ENCODE data around the gene EID2B. TPM values are rescaled to one million over a fixed set of nuclear protein-coding genes. Genes with fewer than 3 reads are reported as not detected.

EID2B gene
- total RNA-seq, 8 experiments from 2014 or later = 6.2 to 14.2 (median 10.4) TPM

GRCh38 chr19:39524495-39524894, 8.2 kb downstream of the EID2B start:
- no peak for ATAC-seq (replicated peaks in 6 of 8)
- Histone ChIP-seq H3K27ac (no peak overlapping the region), H3K4me3 (no peak overlapping the region), H3K4me1 (replicated peaks in 1 of 2) (peaks cover 9 to 11% of the 10 kb centered on the region in 2 donors)
- in situ Hi-C loops (cut with MboI; ENCODE audit: low pct_unique_long_range_greater_than_20kb in 2 of 9, low sequenced_read_pairs in 9 of 9, unreplicated experiment in 9 of 9) = no loop called here
- 73 to 100% (median 95%) methylated on average over 1 to 5 of the region's 8 CpGs; no CpG with 5 or more reads in 4 of the 10 experiments for WGBS, 10 experiments

- in situ Hi-C loops (cut with MboI; ENCODE audit: low pct_unique_long_range_greater_than_20kb in 2 of 9, low sequenced_read_pairs in 9 of 9, unreplicated experiment in 9 of 9) = no loop called here
- 40 to 100% (median 90%) methylated on average over 1 to 6 of the region's 8 CpGs for WGBS, 10 experiments
- peaks cover 14 to 22% of the 10 kb centered on the region in 2 donors for H3K4me1 ChIP-seq (replicated peaks in 1 of 2)
- ATAC-seq (replicated peaks in 6 of 8) = no peak
- peak overlapping the region; percentile 68 to 72 for H3K27ac ChIP-seq
- H3K4me3 ChIP-seq = no peak overlapping the region
Measured at GRCh38 chr19:39520541-39521484, 11.8 kb downstream of the EID2B start.

GRCh38 chr19:39518975-39519374, 13.7 kb downstream of the EID2B start:
- WGBS, 10 experiments = 0 to 60% (median 50%) methylated on average over 1 to 2 of the region's 9 CpGs; no CpG with 5 or more reads in 7 of the 10 experiments

GRCh38 chr19:39518458-39518857, 14.2 kb downstream of the EID2B start:
- no peak overlapping the region for H3K27ac ChIP-seq
- WGBS, 10 experiments = 58 to 74% (median 60%) methylated on average over 1 to 3 of the region's 5 CpGs; no CpG with 5 or more reads in 7 of the 10 experiments
- no peak overlapping the region for H3K4me3 ChIP-seq
- ATAC-seq (replicated peaks in 6 of 8) = no peak
- in situ Hi-C loops (cut with MboI; ENCODE audit: low pct_unique_long_range_greater_than_20kb in 2 of 9, low sequenced_read_pairs in 9 of 9, unreplicated experiment in 9 of 9) = no loop called here
- peaks cover 14 to 25% of the 10 kb centered on the region in 2 donors for H3K4me1 ChIP-seq (replicated peaks in 1 of 2)

More at GRCh38 chr19:39518975-39519374, 13.7 kb downstream of the EID2B start:
- Histone ChIP-seq H3K4me1 (replicated peaks in 1 of 2) (peaks cover 14 to 25% of the 10 kb centered on the region in 2 donors), H3K27ac (no peak overlapping the region), H3K4me3 (no peak overlapping the region)
- in situ Hi-C loops (cut with MboI; ENCODE audit: low pct_unique_long_range_greater_than_20kb in 2 of 9, low sequenced_read_pairs in 9 of 9, unreplicated experiment in 9 of 9) = no loop called here
- no peak for ATAC-seq (replicated peaks in 6 of 8)

GRCh38 chr19:39517432-39517831, 15.2 kb downstream of the EID2B start:
- Histone ChIP-seq H3K4me1 (replicated peaks in 1 of 2) (peaks cover 14 to 25% of the 10 kb centered on the region in 2 donors), H3K27ac (no peak overlapping the region), H3K4me3 (no peak overlapping the region)
- 33 to 93% (median 77%) methylated on average over 1 to 3 of the region's 3 CpGs; no CpG with 5 or more reads in 1 of the 10 experiments for WGBS, 10 experiments
- in situ Hi-C loops (cut with MboI; ENCODE audit: low pct_unique_long_range_greater_than_20kb in 2 of 9, low sequenced_read_pairs in 9 of 9, unreplicated experiment in 9 of 9) = no loop called here
- no peak for ATAC-seq (replicated peaks in 6 of 8)

GRCh38 chr19:39516270-39516669, 16.4 kb downstream of the EID2B start:
- in situ Hi-C loops (cut with MboI; ENCODE audit: low pct_unique_long_range_greater_than_20kb in 2 of 9, low sequenced_read_pairs in 9 of 9, unreplicated experiment in 9 of 9) = no loop called here
- no peak for ATAC-seq (replicated peaks in 6 of 8)
- Histone ChIP-seq H3K4me1 (replicated peaks in 1 of 2) (peaks cover 14 to 25% of the 10 kb centered on the region in 2 donors), H3K27ac (no peak overlapping the region), H3K4me3 (peak overlapping the region in 2 of 5 donors; percentile 42 to 51)
- WGBS, 10 experiments = 38 to 86% (median 58%) methylated on average over 1 to 6 of the region's 6 CpGs; no CpG with 5 or more reads in 1 of the 10 experiments

- Histone ChIP-seq H3K4me3 (peak overlapping the region; percentile 7 to 51 (median 37)), H3K27ac (no peak overlapping the region), H3K4me1 (replicated peaks in 1 of 2) (peaks cover 14 to 25% of the 10 kb centered on the region in 2 donors)
- peak in 2 of 8 experiments; percentile 1 to 48 for ATAC-seq (replicated peaks in 6 of 8)
- 0 to 40% (median 11%) methylated on average over 1 to 16 of the region's 44 CpGs; no CpG with 5 or more reads in 6 of the 10 experiments for WGBS, 10 experiments
- in situ Hi-C loops (cut with MboI; ENCODE audit: low pct_unique_long_range_greater_than_20kb in 2 of 9, low sequenced_read_pairs in 9 of 9, unreplicated experiment in 9 of 9) = no loop called here
Measured at GRCh38 chr19:39515551-39516191, 17.0 kb downstream of the EID2B start.

GRCh38 chr19:39514840-39515550, 17.7 kb downstream of the EID2B start, which contains the start of gene SELENOV:
TSS of gene SELENOV (plus strand) at chr19:39515139. CDS start at chr19:39515213, 74 bp downstream.
- H3K27ac ChIP-seq = no peak within 1 kb of the TSS
- H3K4me1 ChIP-seq (replicated peaks in 1 of 2) = peaks cover 9 to 19% of the 10 kb centered on the region in 2 donors
- WGBS, 10 experiments = 0% methylated on average over 2 to 18 of the region's 56 CpGs; no CpG with 5 or more reads in 8 of the 10 experiments
- in situ Hi-C loops (cut with MboI; ENCODE audit: low pct_unique_long_range_greater_than_20kb in 2 of 9, low sequenced_read_pairs in 9 of 9, unreplicated experiment in 9 of 9) = no loop called here
- peak within 1 kb of the TSS; percentile 7 to 51 (median 37) for H3K4me3 ChIP-seq
- peak; percentile 43 to 88 (median 76) for ATAC-seq (replicated peaks in 6 of 8)

GRCh38 chr19:39512988-39513387, 19.7 kb downstream of the EID2B start:
- H3K4me1 ChIP-seq (replicated peaks in 1 of 2) = peaks cover 3 to 5% of the 10 kb centered on the region in 2 donors
- no peak for ATAC-seq (replicated peaks in 6 of 8)
- in situ Hi-C loops (cut with MboI; ENCODE audit: low pct_unique_long_range_greater_than_20kb in 2 of 9, low sequenced_read_pairs in 9 of 9, unreplicated experiment in 9 of 9) = no loop called here
- no peak overlapping the region for H3K27ac ChIP-seq
- no peak overlapping the region for H3K4me3 ChIP-seq
- 0 to 100% (median 50%) methylated on average over 1 to 2 of the region's 2 CpGs; no CpG with 5 or more reads in 3 of the 10 experiments for WGBS, 10 experiments

- in situ Hi-C loops (cut with MboI; ENCODE audit: low pct_unique_long_range_greater_than_20kb in 2 of 9, low sequenced_read_pairs in 9 of 9, unreplicated experiment in 9 of 9) = no loop called here
- Histone ChIP-seq H3K27ac (no peak overlapping the region), H3K4me3 (no peak overlapping the region), H3K4me1 (replicated peaks in 1 of 2) (peaks cover 6 to 7% of the 10 kb centered on the region in 2 donors)
- WGBS, 10 experiments = 0 to 100% (median 40%) methylated on average over 1 to 2 of the region's 2 CpGs; no CpG with 5 or more reads in 3 of the 10 experiments
- no peak for ATAC-seq (replicated peaks in 6 of 8)
Measured at GRCh38 chr19:39509233-39509632, 23.4 kb downstream of the EID2B start.

GRCh38 chr19:39508629-39509028, 24.0 kb downstream of the EID2B start:
- peaks cover 6 to 7% of the 10 kb centered on the region in 2 donors for H3K4me1 ChIP-seq (replicated peaks in 1 of 2)
- in situ Hi-C loops (cut with MboI; ENCODE audit: low pct_unique_long_range_greater_than_20kb in 2 of 9, low sequenced_read_pairs in 9 of 9, unreplicated experiment in 9 of 9) = no loop called here
- 75 to 100% (median 92%) methylated on average over 1 to 5 of the region's 9 CpGs; no CpG with 5 or more reads in 2 of the 10 experiments for WGBS, 10 experiments
- ATAC-seq (replicated peaks in 6 of 8) = no peak
- H3K4me3 ChIP-seq = no peak overlapping the region
- no peak overlapping the region for H3K27ac ChIP-seq

GRCh38 chr19:39507715-39508364, 24.8 kb downstream of the EID2B start:
- peak overlapping the region; percentile 9 to 14 for H3K27ac ChIP-seq

More at GRCh38 chr19:39507715-39508364, 24.8 kb downstream of the EID2B start:
- 0 to 48% (median 17%) methylated on average over 1 to 18 of the region's 24 CpGs; no CpG with 5 or more reads in 1 of the 10 experiments for WGBS, 10 experiments
- Histone ChIP-seq H3K4me3 (peak overlapping the region; percentile 36 to 70 (median 50)), H3K4me1 (replicated peaks in 1 of 2) (peaks cover 6 to 7% of the 10 kb centered on the region in 2 donors)
- ATAC-seq (replicated peaks in 6 of 8) = no peak
- in situ Hi-C loops (cut with MboI; ENCODE audit: low pct_unique_long_range_greater_than_20kb in 2 of 9, low sequenced_read_pairs in 9 of 9, unreplicated experiment in 9 of 9) = no loop called here

Data from motor neuron (in vitro differentiated cells).